NOMO-1 (cell line): Measurements from ENCODE around the gene PRKD1.

ENCODE experiments used
- DNase-seq, 2 experiments: peaks; one replicate each; lab custom pipeline; 2025; ENCODE audit not compliant: unreplicated experiment in 2 of 2; lab: John Stamatoyannopoulos, UW

The PRKD1 gene

DNA sequence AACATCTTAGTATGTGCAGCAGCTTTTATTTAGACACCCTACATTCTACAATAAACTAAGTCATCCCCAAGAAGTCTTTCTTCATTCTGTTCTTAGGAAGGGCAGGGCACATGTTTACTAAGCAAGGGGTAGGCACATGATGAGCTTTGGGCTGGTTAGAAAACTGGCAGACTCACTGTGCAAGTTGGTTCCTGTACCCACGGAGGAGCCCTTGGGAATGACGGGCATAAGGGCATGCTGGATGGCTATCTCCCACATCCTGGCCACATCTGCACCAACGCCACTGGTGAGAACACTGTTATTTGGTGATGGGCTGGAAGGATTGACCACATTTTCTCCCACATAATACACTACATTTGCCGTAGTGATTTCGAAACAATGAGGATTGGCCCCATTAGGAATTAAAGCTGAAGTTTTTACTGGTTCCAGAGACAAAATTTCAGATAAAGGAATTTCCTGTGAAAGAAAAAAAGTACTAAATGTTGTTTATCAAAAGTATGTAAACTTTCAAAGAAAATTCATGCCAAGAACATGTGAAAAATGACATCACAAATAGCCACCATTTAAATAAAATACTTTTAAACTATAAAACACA is 297.0 kb downstream of the PRKD1 start:
- DNase-seq = no peak

DNA sequence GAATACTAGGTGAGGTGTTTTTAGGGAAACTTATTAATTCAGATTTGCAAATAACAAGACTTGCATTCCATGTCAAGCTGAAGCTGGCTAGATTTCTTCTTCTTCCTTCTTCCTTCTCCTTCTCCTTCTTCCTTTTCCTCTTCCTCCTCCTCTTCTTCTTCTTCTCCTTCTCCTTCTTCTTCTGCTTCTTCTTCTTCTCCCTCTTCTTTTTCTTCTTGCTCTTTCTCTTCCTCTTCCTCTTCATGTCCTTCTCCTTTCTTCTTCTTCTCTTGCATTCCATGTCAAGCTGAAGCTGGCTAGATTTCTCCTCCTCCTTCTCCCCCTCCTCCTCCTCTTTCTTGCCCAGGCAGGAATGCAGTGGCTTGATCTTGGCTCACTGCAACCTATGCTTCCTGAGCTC is 297.8 kb downstream of the PRKD1 start:
- DNase-seq = no peak

DNA sequence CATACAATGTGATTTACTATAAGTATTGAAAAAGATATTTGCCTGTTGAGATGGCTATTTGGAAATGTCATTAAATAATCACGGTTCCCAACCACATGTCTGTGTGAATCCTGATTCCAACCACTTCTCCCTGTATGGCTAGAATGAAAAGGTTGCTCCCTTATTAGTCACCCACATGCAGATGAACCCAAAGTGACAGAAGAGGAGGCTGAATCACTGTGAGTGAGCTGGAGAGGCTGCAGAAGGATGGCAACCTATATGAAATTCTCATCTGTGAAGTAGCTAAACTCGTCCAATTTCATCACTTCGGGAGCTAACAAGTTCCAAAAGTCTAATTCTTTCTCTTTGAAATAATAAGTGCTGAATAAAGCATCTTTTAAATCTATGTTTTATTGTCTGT is 300.5 kb downstream of the PRKD1 start:
- no peak for DNase-seq

DNA sequence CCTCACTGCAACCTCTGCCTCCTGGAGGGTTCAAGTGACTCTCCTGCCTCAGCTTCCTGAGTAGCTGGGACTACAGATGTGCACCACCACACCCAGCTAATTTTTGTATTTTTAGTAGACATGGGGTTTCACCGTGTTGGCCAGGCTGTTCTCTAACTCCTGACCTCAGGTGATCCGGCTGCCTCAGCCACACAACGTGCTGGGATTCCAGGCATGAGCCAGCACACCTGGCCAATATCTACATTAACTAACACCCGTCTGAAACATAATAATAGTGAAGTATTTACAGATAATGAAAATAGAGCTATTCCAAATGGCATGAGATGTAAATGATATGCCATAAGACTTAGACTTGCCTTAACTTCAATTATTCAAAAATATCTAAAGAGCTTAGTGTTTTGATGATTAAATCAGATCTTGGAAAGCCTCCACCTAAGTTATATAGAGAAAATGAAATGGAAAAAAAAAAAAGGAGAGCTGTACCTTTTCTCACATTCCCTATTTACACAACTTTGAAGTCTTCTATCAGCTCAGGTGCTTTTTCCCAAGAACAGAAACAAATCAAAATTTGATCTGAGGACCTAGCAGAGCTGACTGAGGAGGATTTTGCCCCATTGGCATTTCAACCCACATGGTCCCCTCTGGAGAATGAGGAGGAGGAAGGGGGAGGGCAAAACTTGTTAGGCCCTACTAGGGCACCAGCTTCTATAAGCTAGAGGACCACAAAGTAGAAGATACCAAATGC is 309.2 kb downstream of the PRKD1 start:
- DNase-seq = no peak

DNA sequence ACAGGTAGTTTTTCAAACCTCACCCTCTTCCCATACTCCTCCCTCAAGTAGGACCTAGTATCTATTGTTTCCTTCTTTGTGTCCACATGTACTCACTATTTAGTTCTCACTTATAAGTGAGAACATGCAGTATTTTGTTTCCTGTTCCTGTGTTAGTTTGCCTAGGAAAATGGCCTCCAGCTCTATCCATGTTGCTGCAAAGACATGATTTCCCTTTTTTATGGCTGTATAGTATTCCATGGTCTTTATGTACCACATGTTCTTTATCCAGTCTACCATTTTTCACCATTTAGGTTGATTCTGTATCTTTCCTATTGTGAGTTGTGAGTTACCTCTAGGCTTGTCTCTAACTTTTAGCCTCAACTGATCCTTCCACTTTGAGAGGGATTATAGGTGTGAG is 310.7 kb downstream of the PRKD1 start:
- no peak for DNase-seq

DNA sequence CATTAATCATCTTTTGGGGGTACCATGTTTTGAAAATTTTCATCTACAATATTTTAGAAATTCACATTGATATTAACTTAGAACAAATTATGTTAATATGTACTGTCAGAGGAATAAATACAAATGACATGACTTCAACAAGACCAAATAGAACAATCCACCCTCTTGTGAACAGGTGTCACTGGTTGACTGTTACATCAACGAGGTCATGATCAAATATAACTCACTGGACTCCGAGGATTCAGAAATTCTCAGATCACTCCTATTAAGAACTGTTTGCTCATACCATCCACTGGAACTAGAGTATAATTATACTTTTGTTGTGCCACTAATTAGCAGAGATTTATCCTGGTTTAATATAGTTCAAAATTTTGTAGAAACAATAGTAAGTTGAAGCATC is 318.8 kb downstream of the PRKD1 start:
- DNase-seq = no peak

DNA sequence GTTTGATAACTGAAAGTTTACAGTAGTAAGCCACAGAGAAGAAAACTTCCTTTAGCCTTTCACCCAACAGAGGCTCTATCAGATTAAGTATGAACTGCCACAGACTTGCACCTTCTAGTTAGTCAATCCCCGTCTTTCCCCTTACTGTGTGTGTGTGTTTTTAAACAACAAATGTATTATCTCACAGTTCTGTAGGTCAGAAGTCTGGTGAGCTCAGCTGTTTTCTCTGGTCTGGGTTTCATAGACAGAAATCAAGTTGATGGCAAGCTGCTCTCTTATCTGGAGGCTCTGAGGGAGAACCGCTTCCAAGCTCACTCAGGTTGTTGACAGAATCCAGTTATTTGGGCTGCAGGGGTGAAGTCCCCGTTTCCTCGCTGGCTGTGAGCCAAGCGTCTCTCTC is 320.5 kb downstream of the PRKD1 start:
- no peak for DNase-seq

DNA sequence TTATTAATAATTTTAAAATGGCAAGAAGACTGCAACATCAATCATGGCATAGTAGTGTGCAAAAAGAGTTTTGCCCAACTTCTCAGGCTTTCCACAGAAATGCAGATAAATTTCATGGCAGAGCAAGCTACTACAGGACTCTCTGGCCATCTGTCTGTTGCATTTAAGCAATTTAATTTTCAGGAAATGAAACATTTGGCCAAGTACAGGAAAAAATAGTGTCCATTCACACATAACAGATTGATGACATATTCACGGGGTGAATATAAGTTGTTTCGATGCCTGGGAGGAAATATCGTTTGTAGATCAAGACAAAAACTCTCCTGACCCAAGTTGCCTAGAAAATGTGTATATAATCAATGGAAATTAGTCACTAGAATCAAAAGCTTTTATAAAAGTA is 324.0 kb downstream of the PRKD1 start:
- DNase-seq = no peak

DNA sequence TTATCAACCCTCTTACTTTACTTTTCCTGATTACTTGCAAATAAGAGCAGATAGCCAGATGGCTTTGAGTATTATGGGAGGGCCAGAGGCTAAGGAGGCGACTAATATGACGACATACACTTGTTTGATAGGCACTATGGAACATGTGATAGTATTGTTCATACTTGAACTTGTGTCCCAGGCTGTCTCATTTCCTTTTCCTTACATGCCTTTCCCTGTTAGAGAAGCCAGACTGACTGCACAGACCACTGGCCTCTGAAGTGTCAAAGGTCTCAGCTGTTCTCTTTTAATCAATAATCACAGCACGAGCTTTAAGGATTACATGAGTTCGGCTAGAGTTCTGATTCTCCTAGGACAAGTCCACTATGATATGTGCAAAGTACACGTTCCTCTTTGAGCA is 326.0 kb downstream of the PRKD1 start:
- DNase-seq = no peak

DNA sequence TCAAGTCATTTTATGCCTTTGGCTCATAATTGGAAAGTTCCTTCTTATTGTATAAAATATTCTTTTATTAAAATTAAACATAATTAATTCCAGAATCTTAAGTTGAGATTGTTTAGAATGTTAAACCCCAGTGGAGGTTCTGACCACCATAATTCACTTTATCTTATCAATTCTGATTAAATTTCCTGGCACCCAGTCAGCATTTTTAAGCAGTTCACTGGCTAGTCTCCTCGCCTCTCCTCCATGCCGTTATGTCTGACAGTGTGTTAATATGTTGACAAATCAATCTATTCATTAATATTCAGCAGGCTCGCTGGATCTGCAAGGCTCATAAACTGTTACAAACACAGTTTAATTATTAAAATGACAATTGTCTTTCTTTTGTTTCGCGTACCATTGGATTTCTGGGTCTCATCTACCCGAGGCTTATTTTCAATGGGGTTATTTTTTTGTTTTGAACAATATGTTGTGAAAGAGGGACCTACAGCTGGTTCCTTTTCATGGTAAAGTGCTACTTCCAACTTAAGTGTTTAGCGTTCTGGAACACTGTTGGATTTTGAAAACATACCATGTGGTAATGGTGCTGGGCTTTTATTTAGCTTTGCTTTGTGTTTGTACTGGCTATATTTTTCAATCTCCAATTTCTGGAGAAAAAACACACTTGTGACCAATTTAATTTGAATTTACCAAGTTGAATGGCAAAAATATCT is 339.7 kb downstream of the PRKD1 start:
- no peak for DNase-seq

DNA sequence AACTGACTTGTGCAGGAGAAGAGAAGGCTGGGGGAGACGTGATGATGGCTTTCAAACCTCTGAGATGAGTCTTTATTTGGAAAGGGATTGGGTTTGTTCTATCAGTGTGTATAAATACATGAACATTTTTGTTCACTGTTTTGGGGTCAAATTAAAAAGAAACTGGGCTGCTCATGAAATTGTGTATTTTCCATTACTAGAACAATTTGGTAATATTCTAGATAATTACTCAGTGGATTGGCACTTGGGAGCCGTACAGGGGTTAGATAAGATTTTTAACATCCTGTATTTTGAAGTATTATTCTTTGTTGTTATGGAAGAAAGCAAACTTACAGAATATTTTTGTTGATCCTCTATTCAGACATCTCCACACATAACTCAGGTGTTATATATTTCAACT is 340.6 kb downstream of the PRKD1 start:
- no peak for DNase-seq

DNA sequence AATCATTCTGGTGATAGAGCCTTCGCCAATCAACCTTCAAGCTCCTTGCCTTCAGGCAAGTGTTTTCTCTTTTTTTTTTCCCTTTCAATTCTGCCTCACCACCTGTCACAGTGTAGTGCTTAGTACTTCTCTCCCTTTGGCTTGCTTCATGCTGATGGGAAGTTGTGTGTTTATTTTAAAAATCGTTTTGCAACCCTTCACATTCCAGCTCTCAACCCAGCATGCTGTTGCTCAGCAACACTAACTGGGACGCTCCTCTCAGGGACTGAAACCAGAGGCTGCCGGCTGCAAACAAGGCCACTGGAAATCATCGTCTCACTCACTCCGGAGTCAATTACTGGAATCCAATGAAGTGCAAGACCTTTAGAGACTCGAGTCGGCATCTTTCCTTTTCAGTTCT is 342.7 kb downstream of the PRKD1 start:
- DNase-seq = no peak

DNA sequence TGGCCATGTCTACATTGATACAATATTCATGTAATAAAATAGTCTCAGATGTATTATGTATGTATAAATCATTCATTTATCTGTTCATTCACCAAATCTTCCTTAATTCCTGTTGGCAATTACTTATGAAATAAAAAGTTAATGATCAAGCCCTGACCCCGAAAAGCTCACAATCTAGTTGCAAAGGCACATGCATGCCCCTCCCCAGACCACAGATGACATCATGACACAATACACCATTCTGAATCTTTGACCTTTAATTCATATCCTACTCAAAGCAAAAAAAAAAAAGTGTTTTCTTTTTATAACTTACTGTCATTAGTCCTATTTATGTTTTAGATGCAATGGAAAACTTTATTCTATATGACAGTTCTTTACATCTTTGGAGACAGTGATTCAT is 346.9 kb downstream of the PRKD1 start:
- DNase-seq = no peak

DNA sequence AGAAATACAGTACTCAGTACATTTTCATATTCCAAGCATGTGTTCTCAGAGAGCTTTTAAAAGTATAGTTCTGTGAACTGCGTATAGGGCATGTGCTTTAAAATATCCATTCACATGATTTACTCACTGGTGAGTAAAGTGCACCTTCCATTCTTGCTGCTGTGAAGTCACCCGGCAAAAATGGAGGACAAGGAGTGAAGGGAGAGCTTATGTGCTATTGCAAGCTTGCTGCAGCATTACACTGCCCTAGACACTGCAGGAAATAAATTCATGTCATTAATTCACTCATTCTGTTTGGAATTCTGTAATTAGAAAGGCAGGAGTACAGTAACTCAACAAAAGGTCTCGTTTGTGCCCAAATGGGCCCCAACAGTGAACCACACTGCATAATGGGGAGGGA is 347.8 kb downstream of the PRKD1 start:
- no peak for DNase-seq

DNA sequence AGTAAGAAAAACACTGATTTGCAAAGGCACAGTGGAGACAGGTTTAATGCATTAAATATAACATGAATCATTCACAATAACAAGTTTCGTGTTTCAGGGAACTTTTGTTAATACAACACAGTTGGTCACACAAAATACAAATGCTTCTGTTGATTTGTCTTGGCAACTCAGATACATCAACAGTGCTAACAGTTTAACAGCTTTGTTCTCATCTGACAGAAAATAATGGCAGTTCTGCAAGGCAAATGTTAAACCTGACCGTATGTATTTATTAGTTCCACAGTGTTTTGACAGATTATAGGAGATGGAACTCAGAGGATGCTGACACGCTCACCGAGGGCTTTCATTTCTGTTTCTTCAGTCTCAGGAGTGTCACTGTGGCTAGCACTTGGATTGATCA is 350.7 kb downstream of the PRKD1 start:
- no peak for DNase-seq

DNA sequence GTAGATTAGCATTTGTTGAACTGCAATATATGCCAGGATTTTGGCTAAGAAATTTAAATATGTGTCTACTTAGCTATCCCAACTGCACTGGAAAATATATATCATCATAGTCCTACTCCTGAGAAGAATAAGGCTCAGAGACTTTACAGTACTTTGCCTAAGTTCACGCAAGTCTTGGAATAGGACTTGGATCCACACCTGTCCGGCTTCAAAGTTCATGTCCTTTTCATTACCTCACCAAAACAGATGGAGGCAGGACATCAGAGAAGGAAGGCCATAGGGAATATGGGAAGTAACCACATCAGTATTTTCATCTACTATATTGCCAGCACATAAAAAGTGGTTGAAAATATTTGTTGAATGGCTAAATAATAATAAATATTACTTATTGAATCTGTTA is 358.5 kb downstream of the PRKD1 start:
- no peak for DNase-seq

DNA sequence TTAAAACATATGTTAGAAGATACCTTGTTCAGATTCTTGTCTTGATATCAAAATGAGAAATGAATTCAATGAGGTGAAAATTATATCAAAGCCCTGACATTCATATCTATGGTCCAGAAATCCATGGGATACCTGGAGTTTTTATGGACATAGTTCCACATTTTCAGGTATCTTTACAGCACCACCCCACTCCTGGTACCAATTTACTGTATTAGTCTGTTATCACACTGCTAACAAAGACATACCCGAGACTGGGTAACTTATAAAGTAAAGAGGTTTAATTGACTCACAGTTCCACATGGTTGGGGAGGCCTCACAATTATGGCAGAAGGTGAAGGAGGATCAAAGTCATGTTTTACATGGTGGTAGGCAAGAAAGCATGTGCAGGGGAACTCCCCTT is 361.5 kb downstream of the PRKD1 start:
- no peak for DNase-seq

DNA sequence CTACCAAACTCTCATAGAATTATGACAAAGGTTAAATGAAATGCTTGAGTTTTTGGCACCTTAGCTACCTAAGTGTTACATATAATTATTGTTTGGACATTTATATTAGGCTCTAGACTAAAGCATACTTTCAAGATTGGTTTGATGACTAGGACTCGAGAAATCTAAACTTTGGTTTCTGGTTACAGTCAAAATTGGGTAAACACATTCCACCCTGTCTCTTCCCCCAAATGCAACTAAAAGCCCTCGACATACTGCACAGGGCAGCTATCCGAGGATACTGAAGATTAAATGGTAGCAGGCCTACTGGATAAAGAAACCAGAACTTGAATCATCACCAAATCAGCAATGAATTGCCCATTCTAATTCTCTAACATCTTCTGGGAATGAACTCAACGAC is 369.1 kb downstream of the PRKD1 start:
- DNase-seq = no peak

DNA sequence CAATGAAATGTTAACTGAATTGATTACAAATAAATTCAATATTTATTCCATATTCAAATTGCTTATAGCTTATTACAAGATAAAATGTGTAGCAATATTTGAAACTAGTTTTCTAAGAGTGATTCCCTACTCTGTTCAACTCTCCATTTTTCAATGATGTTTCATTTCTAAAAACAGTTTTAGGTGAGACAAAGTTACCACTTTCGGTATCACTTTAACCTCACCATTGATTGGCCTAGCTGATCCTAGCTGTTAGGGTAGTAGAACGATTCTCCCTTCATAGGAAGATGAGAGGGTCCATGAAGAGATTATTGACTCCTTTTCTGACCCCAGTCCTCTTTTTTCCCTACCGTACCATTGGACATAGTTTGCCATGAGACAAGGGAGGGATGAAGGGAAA is 373.3 kb downstream of the PRKD1 start:
- DNase-seq = no peak

DNA sequence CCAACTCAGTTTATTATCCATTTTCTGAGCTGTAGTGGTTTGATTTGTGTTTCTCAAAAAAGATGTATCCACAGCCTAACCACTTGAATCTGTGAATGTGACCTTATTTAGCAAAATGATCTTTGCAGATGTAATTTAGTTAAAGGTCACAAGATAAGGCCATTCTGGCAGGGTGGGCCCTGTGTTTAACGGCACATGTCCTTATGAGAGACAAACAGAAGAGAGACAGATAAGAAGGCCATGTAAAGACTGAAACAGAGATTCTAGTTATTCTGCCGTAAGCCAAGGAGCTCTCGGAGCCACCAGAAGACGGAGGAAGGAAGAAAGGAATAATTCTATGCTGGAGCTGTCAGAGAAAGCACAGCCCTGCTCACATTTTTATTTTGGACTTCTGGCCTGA is 374.2 kb downstream of the PRKD1 start:
- DNase-seq = no peak

DNA sequence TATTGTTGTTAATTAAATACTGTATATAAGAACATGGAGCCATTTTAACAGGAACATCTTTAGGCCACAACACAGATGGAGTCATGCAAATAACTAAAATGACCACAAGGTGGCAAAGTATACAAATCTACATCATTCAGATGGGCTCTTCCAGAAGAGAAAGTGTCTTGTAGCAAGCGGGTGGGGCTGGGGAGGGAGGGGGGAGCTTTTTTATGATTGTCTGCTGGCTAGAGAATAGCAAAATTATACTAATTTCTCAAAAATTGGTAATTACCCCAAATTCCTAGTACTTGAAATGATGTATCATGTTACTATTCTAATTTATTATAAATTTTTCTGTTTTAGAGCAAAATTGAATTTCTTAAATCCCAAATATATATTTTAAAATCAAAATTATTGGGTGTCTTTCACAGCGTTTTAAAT is 378.7 kb downstream of the PRKD1 start:
- peak in 1 of 2 experiments; percentile 32 for DNase-seq

DNA sequence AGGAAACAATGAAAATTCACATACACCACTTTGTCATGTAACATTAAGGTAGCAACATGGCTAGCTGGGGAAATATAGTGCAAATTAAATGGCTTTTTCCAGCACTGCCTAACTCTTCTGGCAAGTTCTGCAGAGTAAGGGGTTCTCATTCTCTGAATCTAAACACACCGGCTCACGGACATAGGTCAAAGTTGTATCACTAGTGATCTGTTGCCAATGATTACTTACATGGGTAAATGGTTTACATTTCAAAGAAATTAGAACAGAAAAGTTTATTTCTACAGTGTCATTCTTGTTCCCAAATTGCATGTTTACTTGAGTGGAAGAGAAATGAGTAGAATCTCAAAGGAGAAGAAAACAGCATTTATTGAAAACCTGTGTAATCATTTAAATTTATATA is 381.9 kb downstream of the PRKD1 start:
- DNase-seq = no peak
